GM12874 (cell line): Measurements from ENCODE around the gene HOXB13.

ENCODE experiments used
- TF ChIP-seq, protein P1 (sequence below): IDR thresholded peaks from 2 replicates; pipeline ENCODE4 v1.5.1; 2011; ENCODE audit warnings: low read depth, mild to moderate bottlenecking, control low read depth, low read length, moderate library complexity; ENCODE audit not compliant: insufficient read depth

The HOXB13 gene

GRCh38 chr17:48718761-48719641 is 9.5 kb downstream of the HOXB13 start:
- TF ChIP-seq, protein P1, sequence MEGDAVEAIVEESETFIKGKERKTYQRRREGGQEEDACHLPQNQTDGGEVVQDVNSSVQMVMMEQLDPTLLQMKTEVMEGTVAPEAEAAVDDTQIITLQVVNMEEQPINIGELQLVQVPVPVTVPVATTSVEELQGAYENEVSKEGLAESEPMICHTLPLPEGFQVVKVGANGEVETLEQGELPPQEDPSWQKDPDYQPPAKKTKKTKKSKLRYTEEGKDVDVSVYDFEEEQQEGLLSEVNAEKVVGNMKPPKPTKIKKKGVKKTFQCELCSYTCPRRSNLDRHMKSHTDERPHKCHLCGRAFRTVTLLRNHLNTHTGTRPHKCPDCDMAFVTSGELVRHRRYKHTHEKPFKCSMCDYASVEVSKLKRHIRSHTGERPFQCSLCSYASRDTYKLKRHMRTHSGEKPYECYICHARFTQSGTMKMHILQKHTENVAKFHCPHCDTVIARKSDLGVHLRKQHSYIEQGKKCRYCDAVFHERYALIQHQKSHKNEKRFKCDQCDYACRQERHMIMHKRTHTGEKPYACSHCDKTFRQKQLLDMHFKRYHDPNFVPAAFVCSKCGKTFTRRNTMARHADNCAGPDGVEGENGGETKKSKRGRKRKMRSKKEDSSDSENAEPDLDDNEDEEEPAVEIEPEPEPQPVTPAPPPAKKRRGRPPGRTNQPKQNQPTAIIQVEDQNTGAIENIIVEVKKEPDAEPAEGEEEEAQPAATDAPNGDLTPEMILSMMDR = no peak

- TF ChIP-seq, protein P1 = no peak
These were observed 10.3 kb downstream of the HOXB13 start for GRCh38 chr17:48718227-48718760.

GRCh38 chr17:48717367-48718226 is 11.0 kb downstream of the HOXB13 start:
- TF ChIP-seq, protein P1 = no peak

DNA sequence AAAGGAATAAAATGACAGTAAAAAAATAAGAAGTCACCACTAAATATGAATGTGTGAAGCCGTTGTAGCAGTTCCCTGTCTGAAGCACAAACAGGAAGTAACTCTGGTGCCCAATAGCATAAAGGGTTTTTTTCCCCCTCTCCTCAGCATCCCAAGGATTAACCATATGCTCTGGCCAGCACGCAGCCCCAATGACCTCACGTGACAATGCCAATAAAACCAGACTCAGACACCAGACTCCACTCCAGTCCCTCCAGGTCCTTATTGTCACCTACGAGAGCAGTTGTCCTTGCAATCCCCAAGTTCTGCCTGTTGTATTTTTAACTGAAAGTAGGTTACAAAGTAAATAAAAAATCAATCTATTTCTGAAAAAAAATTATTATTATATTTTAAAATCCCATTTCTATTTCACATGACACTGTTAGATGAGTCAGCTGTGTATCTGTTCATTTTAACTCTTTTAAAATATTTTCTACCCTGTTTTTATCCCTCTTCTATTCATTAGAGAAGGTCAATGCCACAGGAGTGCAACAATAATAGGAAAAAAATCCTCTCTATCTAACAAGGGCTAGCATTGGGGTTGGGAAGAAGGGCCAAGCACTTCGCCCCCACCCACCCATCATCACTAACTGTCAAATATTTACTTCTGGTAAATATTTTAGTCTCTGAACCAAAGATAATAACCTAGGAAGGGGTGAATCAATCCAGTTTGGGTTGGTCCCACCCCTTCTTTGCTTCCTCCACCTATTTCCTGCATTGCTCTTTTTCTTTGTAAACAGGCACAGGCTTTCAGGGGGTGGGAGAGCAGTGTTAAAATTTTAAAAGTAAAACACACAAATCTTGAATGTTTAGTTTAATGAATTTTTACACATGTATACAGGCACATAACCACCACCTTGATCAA is 12.8 kb downstream of the HOXB13 start:
- TF ChIP-seq, protein P1 = no peak

DNA sequence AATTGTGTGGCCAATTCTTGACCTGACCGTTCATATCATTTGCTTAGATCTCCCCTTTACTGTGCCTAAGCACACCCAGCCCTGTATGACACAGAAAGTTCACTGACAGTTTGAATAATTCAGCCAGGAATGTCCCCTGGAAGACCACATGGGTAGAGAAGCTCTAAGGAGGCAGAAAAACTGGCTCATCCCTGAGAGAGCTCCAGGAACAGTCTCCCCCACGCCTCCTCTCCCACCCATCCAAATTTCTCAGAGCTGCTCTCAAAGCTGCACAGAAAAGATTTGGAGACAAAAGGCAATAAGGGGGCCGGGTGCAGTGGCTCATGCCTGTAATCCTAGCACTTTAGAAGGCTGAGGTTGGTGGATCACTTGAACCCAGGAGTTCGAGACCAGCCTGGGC is 17.4 kb downstream of the HOXB13 start:
- TF ChIP-seq, protein P1 = no peak

GRCh38 chr17:48704361-48705248 is 23.9 kb downstream of the HOXB13 start:
- TF ChIP-seq, protein P1 = no peak
